ENCODE data around the gene SLC44A4. TPM values are rescaled to one million over a fixed set of nuclear protein-coding genes. Genes with fewer than 3 reads are reported as not detected.

Gene SLC44A4
- total RNA-seq, 1 donor from 2014 or later = 5.9 TPM

DNA sequence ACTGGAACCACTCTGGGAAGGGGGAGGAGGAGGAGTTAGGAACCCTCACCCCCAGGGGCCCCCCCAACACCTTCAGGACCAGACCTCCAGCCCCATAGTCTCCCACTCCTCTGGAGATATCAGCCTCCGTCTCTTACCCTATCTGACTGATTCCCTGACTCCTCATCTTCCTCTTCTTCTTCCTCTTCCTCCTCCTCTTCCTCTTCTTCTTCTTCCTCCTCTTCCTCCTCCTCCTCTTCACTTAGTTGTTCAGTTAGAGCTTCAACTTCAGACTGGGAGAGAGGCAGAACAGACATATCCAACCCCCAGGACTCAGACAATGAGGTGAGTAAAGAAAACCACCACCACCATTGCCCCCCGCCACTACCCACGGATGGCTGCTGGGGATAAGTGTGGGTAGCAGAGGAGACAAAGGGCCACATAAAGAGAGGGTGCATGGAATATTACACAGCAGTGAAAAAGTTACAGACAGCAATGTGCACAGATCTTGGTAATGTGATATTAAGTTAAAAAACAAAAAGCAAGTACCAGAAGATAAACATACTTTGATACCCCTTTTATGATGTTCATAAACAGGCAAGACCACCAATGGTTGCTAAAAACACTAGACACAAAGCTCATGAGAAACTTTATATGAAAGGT, 10.7 kb upstream of the SLC44A4 start:
- H3K4me1 ChIP-seq = no peaks in the 10 kb centered on the region
- H3K27me3 ChIP-seq = no peaks in the 10 kb centered on the region
- DNase-seq (ENCODE audit: extremely low spot score in 2 of 2) = no peak
- intact Hi-C loops (cut with DNase I) = no loop called here
- H3K27ac ChIP-seq = no peak overlapping the region
- TF ChIP-seq POLR2AphosphoS5 (IDR thresholded peaks at IDR 0.05; ENCODE audit: insufficient read depth in 1 of 2, low read depth in 1 of 2) = no peak
- TF ChIP-seq POLR2A (IDR thresholded peaks at IDR 0.05) = no peak
- TF ChIP-seq, protein P1, sequence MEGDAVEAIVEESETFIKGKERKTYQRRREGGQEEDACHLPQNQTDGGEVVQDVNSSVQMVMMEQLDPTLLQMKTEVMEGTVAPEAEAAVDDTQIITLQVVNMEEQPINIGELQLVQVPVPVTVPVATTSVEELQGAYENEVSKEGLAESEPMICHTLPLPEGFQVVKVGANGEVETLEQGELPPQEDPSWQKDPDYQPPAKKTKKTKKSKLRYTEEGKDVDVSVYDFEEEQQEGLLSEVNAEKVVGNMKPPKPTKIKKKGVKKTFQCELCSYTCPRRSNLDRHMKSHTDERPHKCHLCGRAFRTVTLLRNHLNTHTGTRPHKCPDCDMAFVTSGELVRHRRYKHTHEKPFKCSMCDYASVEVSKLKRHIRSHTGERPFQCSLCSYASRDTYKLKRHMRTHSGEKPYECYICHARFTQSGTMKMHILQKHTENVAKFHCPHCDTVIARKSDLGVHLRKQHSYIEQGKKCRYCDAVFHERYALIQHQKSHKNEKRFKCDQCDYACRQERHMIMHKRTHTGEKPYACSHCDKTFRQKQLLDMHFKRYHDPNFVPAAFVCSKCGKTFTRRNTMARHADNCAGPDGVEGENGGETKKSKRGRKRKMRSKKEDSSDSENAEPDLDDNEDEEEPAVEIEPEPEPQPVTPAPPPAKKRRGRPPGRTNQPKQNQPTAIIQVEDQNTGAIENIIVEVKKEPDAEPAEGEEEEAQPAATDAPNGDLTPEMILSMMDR (IDR thresholded peaks at IDR 0.05) = no peak
- H3K4me3 ChIP-seq = no peak overlapping the region
- H3K36me3 ChIP-seq = peaks cover 0 to 91% of the 10 kb centered on the region in 2 donors
- no peaks in the 10 kb centered on the region for H3K9me3 ChIP-seq

DNA sequence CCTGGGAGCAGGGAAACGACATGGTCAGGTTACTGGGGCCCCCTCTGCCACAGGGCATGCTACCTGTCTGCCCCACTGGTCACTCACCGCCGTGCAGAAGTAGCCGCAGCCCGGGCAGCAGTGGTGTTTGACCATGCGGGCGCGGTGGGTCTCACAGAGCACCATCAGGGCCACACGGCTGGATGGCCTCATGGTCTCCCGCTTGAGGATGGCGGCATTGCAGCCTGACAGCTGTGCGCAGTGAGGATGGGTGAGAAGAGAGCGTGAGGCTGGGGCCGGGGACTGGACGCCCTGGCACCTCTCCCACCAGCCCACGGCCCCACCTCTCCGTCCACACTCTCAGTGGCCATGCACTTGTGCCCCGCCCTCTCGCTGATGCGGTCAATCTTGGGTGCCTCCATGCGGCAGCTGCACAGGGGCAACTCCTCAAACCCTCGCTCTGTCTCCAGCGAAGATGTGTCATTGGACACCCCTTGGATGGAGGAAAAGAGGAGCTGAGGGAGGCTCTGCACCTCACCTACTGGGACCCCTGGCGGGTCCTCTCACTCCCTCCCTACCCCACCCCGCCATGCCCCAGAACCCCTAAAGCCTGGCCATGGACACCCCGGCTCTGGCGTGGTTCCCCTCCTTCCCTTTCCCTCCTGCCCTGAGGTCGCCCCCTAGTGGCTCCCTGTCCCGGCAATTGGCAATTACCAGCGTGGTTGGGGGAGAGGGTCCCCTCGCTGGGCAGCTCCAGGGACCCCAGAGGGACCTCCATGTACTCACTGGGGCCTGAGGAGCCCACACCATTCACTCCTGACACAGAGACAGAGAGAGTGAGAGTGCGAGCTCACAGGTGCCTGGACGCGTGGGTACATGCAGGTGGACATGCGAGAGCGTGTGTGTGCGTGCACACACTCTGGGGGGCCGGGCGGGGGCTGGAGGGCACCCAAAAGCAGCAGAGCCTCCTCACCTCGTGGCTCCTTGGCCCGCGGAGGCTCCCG, 9.8 kb upstream of the SLC44A4 start:
- intact Hi-C loops (cut with DNase I) = no loop called here

DNA sequence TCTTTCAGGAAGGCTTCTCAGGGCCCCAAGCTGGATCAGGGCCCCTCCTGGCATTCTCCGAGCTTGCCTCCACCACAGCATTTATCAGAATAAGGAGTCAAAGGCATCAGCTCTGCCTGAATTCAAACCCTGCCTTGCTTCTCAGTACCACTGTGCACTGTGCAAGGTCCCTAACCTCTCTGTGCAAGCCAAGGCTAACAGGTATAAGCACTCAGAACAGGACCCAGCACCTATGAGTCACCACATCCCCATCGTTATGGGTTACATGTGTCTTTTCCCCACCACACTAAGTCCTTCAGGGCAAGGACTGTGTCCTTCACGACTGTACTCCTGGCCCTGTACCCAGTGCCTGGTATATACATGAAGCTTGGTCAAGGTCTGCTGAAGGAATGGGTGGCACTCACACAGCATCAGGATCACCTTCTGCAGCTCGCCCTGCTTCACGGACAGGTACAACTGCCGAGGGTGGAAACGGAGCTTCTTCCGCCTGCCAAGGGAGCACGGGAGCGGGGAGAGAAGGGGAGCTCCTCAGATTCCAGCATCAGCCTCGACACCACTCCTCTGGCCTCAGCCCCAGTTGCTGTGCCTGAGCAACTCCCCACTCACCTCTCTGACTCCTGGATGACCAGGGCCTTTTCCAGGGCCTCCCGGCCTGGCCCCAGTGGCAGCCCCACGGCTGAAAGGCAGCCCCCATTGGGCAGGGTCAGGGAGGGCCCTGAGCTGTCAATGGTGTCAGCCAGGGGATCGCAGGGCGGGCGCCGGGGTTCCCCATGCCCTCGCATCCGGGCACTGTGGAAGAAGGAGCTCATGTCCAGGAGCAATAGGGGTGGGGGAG, 8.6 kb upstream of the SLC44A4 start:
- no peak for TF ChIP-seq POLR2A (IDR thresholded peaks at IDR 0.05)
- TF ChIP-seq, protein P1 (IDR thresholded peaks at IDR 0.05) = no peak
- TF ChIP-seq POLR2AphosphoS5 (IDR thresholded peaks at IDR 0.05; ENCODE audit: insufficient read depth in 1 of 2, low read depth in 1 of 2) = no peak
- peaks cover 0 to 93% of the 10 kb centered on the region in 2 donors for H3K36me3 ChIP-seq
- intact Hi-C loops (cut with DNase I) = no loop called here

More for the DNA sequence above, 9.8 kb upstream of the SLC44A4 start:
- DNase-seq (ENCODE audit: extremely low spot score in 2 of 2) = peak in 1 of 2 donors; percentile 89
- no peak for TF ChIP-seq POLR2A (IDR thresholded peaks at IDR 0.05)
- no peak for TF ChIP-seq POLR2AphosphoS5 (IDR thresholded peaks at IDR 0.05; ENCODE audit: insufficient read depth in 1 of 2, low read depth in 1 of 2)
- TF ChIP-seq, protein P1 (IDR thresholded peaks at IDR 0.05) = peak in 1 of 3 experiments; percentile 16
- H3K36me3 ChIP-seq = peaks cover 0 to 91% of the 10 kb centered on the region in 2 donors
- H3K4me3 ChIP-seq = no peak overlapping the region
- no peak overlapping the region for H3K27ac ChIP-seq
- no peaks in the 10 kb centered on the region for H3K4me1 ChIP-seq
- no peaks in the 10 kb centered on the region for H3K9me3 ChIP-seq
- H3K27me3 ChIP-seq = no peaks in the 10 kb centered on the region

DNA sequence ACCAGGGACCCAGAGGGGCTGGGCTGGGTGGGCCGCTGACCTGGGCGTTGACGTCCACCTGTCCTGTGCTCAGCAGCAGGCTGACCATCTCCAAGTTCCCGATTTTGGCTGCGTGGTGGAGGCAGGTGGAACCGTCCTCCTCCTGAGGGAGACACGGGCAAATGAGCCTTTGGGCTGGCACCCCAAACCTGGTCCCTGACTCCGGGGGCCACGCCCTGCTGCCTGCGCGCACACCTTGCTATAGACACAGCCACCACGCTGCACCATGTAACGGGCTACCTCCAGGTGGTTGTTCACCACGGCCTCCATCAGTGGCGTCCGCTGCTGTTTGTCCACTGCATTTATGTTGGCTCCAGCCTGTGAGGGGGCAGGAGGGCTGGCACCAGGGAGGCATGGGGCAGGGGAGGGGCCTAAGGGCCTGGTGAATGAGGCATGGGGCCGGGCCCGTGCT, 7.8 kb upstream of the SLC44A4 start:
- H3K36me3 ChIP-seq = peaks cover 0 to 94% of the 10 kb centered on the region in 2 donors
- H3K27me3 ChIP-seq = no peaks in the 10 kb centered on the region
- no peaks in the 10 kb centered on the region for H3K4me1 ChIP-seq
- H3K27ac ChIP-seq = no peak overlapping the region
- H3K4me3 ChIP-seq = no peak overlapping the region
- TF ChIP-seq, protein P1 (IDR thresholded peaks at IDR 0.05) = no peak
- TF ChIP-seq POLR2AphosphoS5 (IDR thresholded peaks at IDR 0.05; ENCODE audit: insufficient read depth in 1 of 2, low read depth in 1 of 2) = no peak
- no peak for TF ChIP-seq POLR2A (IDR thresholded peaks at IDR 0.05)
- DNase-seq (ENCODE audit: extremely low spot score in 2 of 2) = no peak
- H3K9me3 ChIP-seq = no peaks in the 10 kb centered on the region
- intact Hi-C loops (cut with DNase I) = no loop called here

More for the DNA sequence above, 8.6 kb upstream of the SLC44A4 start:
- no peaks in the 10 kb centered on the region for H3K9me3 ChIP-seq
- no peak overlapping the region for H3K27ac ChIP-seq
- DNase-seq (ENCODE audit: extremely low spot score in 2 of 2) = peak in 1 of 2 donors; percentile 87
- H3K4me1 ChIP-seq = no peaks in the 10 kb centered on the region
- H3K4me3 ChIP-seq = no peak overlapping the region
- no peaks in the 10 kb centered on the region for H3K27me3 ChIP-seq

Measured in vagina (tissue), 2 donors.